Stomach (tissue), 4 donors: ENCODE results near the gene HLA-DMB.

Source experiments
- POLR2A ChIP-seq, 4 donors: fragments of 450-650 bp; IDR thresholded peaks; one replicate each; pipeline ENCODE4 v1.6.1; 2016; ENCODE audit warnings: antibody characterized with exemption in 4 of 4, control low read depth in 2 of 4, mild to moderate bottlenecking in 1 of 4, moderate library complexity in 1 of 4
- POLR2AphosphoS5 ChIP-seq, 3 donors: sonication (generic); formaldehyde crosslinking; IDR thresholded peaks; one replicate each; pipeline ENCODE4 v1.6.1; 2016; ENCODE audit warnings: antibody characterized with exemption in 3 of 3
- TF ChIP-seq, protein P1 (sequence below), 7 experiments: fragments of 450-650 bp in 4 of 7; fragments of 200-600 bp in 3 of 7; sonication (generic) in 3 of 7; IDR thresholded peaks; one replicate each; pipeline ENCODE4 v1.5.1; 2016 to 2019; ENCODE audit warnings: antibody characterized with exemption in 7 of 7, control low read depth in 2 of 7, mild to moderate bottlenecking in 1 of 7

DNA sequence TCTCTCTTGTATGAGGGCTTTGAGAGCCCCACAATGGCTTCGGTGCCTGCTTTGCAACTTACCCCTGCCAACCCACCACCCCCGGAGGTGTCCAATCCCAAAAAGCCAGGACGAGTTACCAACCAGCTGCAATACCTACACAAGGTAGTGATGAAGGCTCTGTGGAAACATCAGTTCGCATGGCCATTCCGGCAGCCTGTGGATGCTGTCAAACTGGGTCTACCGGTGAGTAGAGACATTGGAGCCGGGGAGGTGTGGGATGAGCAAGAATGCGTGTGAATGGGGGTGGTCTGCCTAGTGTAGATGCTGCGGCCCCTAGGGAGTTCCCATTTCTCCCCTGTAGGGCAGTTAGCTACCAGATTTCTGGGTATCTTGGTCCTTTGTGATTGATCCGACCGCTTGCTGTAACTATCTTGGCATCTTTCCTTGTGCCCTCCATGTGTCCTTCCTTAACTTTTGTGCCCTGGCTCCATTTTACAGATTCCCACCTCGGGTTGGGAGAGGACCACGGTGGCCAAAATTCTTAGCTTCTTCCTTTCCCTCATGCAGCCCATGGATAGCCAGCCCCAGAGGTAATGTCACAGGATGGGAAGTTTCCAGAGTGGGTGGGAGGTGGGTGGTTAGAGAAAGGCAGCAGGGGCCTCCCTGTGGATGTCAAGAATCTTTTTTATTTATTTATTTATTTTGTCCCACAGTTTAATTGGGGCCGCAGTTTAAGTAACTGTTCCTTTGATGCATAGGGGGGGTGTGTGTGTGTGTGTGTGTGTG, 33.9 kb upstream of the HLA-DMB start:
- TF ChIP-seq, protein P1, sequence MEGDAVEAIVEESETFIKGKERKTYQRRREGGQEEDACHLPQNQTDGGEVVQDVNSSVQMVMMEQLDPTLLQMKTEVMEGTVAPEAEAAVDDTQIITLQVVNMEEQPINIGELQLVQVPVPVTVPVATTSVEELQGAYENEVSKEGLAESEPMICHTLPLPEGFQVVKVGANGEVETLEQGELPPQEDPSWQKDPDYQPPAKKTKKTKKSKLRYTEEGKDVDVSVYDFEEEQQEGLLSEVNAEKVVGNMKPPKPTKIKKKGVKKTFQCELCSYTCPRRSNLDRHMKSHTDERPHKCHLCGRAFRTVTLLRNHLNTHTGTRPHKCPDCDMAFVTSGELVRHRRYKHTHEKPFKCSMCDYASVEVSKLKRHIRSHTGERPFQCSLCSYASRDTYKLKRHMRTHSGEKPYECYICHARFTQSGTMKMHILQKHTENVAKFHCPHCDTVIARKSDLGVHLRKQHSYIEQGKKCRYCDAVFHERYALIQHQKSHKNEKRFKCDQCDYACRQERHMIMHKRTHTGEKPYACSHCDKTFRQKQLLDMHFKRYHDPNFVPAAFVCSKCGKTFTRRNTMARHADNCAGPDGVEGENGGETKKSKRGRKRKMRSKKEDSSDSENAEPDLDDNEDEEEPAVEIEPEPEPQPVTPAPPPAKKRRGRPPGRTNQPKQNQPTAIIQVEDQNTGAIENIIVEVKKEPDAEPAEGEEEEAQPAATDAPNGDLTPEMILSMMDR (IDR thresholded peaks at IDR 0.05) = no peak
- TF ChIP-seq POLR2A (IDR thresholded peaks at IDR 0.05) (no peak), POLR2AphosphoS5 (IDR thresholded peaks at IDR 0.05) (no peak)
